ENCODE measurements around the gene TMEM126B. TPM values are rescaled to one million over a fixed set of nuclear protein-coding genes. Genes with fewer than 3 reads are reported as not detected.
A peak's percentile ranks its signal among the peaks of the same experiment; 100 is the strongest.

Gene TMEM126B
- total and polyA plus RNA-seq, 2 of the 13 experiments (the other 11 are each of a cell fraction or from before 2014, with no cell fraction given), result 33.6 to 54.8 TPM

DNA sequence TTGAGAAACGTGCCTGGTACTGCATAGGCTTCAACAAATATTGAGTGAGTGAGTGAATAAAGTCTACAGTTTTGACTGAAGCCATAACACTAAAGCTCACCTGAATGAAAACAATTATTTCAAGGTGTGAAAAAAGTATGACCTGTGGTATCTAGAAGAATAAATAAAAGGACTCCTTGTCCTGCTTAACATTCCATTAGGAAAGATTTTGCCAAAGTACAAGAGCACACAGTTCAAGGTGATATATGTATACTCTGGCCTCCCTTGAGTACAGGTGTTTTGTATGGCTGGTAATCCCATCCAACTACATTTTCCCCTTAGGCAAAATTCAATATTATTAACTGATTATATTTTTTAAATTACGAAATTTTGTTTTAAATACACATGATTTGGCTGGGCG, 38.3 kb downstream of the TMEM126B start:
- Histone ChIP-seq H4K20me1 (ENCODE audit: insufficient read depth, low read length) (peaks cover 22% of the 10 kb centered on the region), H3K4me2 (ENCODE audit: low read depth, low read length) (peak overlapping the region; percentile 88), H2AFZ (ENCODE audit: low read length) (peak overlapping the region; percentile 94), H3K4me1 (ENCODE audit: insufficient read depth, low read length) (peaks cover 33% of the 10 kb centered on the region), H3K27me3 (ENCODE audit: control insufficient read depth in 1 of 2, insufficient read depth in 2 of 2, low read length in 2 of 2) (no peaks in the 10 kb centered on the region; a peak in 1 of 5 replicates), H3K9me3 (ENCODE audit: low read length) (no peaks in the 10 kb centered on the region), H3K36me3 (replicated peaks in 1 of 2; ENCODE audit: control insufficient read depth in 1 of 2, insufficient read depth in 2 of 2, low read length in 2 of 2) (no peaks in the 10 kb centered on the region), H3K27ac (ENCODE audit: extremely low read length, insufficient read depth, low read length) (peak overlapping the region; percentile 38), H3K79me2 (ENCODE audit: insufficient read depth, low read length) (peaks cover 27% of the 10 kb centered on the region), H3K9ac (ENCODE audit: insufficient read depth, low read depth, low read length) (no peak overlapping the region), H3K4me3 (replicated peaks in 1 of 3; ENCODE audit: insufficient read depth in 1 of 3, low read depth in 2 of 3, low read length in 3 of 3) (no peak overlapping the region)
- in situ Hi-C loops (cut with HindIII; ENCODE audit: extremely low pct_ligation_motif_present, low pct_unique_long_range_greater_than_20kb) (no loop called here), intact Hi-C loops (cut with micrococcal nuclease; ENCODE audit: unreplicated experiment) (no loop called here)
- WGBS (ENCODE audit: low lambda C conversion rate), result 39% methylated on average over 3 of the region's 3 CpGs
- no TSS peak for BruUV-seq (replicated peaks)
- ATAC-seq, result no peak
- ChIA-PET POLR2A (interaction anchor here (1.2 kb wide), 1 partner anchor 39 kb away, joined by 3 read pairs; the partner anchor contains the start of gene TMEM126B), CTCF (ENCODE audit: low intra/inter-chr PET ratio, low total read pairs) (no interaction called here)
- peak; percentile 59 for DNase-seq (ENCODE audit: low spot score)
- no peak for FAIRE-seq
- TF ChIP-seq, protein P1, sequence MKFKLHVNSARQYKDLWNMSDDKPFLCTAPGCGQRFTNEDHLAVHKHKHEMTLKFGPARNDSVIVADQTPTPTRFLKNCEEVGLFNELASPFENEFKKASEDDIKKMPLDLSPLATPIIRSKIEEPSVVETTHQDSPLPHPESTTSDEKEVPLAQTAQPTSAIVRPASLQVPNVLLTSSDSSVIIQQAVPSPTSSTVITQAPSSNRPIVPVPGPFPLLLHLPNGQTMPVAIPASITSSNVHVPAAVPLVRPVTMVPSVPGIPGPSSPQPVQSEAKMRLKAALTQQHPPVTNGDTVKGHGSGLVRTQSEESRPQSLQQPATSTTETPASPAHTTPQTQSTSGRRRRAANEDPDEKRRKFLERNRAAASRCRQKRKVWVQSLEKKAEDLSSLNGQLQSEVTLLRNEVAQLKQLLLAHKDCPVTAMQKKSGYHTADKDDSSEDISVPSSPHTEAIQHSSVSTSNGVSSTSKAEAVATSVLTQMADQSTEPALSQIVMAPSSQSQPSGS (CRISPR knock-in tag; IDR thresholded peaks at IDR 0.05), result no peak
- TF ChIP-seq, protein P2, sequence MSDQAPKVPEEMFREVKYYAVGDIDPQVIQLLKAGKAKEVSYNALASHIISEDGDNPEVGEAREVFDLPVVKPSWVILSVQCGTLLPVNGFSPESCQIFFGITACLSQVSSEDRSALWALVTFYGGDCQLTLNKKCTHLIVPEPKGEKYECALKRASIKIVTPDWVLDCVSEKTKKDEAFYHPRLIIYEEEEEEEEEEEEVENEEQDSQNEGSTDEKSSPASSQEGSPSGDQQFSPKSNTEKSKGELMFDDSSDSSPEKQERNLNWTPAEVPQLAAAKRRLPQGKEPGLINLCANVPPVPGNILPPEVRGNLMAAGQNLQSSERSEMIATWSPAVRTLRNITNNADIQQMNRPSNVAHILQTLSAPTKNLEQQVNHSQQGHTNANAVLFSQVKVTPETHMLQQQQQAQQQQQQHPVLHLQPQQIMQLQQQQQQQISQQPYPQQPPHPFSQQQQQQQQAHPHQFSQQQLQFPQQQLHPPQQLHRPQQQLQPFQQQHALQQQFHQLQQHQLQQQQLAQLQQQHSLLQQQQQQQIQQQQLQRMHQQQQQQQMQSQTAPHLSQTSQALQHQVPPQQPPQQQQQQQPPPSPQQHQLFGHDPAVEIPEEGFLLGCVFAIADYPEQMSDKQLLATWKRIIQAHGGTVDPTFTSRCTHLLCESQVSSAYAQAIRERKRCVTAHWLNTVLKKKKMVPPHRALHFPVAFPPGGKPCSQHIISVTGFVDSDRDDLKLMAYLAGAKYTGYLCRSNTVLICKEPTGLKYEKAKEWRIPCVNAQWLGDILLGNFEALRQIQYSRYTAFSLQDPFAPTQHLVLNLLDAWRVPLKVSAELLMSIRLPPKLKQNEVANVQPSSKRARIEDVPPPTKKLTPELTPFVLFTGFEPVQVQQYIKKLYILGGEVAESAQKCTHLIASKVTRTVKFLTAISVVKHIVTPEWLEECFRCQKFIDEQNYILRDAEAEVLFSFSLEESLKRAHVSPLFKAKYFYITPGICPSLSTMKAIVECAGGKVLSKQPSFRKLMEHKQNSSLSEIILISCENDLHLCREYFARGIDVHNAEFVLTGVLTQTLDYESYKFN (CRISPR knock-in tag; conservative IDR thresholded peaks at IDR 0.05), result no peak
- TF ChIP-seq ZNF253 (CRISPR knock-in tag; IDR thresholded peaks at IDR 0.05; ENCODE audit: borderline replicate concordance) (no peak), JUN (CRISPR knock-in tag; IDR thresholded peaks at IDR 0.05) (no peak), NR2F6 (IDR thresholded peaks at IDR 0.05) (0 out of 2 replicates have a peak, but pooled peaks have one; percentile 19), NR2F6 (CRISPR knock-in tag; IDR thresholded peaks at IDR 0.05) (no peak), SOX13 (IDR thresholded peaks at IDR 0.05) (no peak), SOX13 (CRISPR knock-in tag; conservative IDR thresholded peaks at IDR 0.05 in 1 of 2, IDR thresholded peaks at IDR 0.05 in 1 of 2) (peak in 1 of 2 experiments; percentile 51; a peak in 1 of 4 replicates), MTF1 (CRISPR knock-in tag; IDR thresholded peaks at IDR 0.05) (no peak), HNF4A (CRISPR knock-in tag; IDR thresholded peaks at IDR 0.05) (peak; percentile 73), SOX6 (IDR thresholded peaks at IDR 0.05) (no peak), SOX6 (CRISPR knock-in tag; IDR thresholded peaks at IDR 0.05) (peak; percentile 31; the same call in 1 of the 2 replicates), ZBTB39 (CRISPR knock-in tag; IDR thresholded peaks at IDR 0.05) (no peak), YEATS4 (CRISPR knock-in tag; IDR thresholded peaks at IDR 0.05; ENCODE audit: borderline replicate concordance) (no peak), ZNF17 (CRISPR knock-in tag; IDR thresholded peaks at IDR 0.05) (no peak), TBX3 (IDR thresholded peaks at IDR 0.05; ENCODE audit: borderline replicate concordance) (peak; percentile 30; the same call in 1 of the 2 replicates)
- TF ChIP-seq, protein P3, sequence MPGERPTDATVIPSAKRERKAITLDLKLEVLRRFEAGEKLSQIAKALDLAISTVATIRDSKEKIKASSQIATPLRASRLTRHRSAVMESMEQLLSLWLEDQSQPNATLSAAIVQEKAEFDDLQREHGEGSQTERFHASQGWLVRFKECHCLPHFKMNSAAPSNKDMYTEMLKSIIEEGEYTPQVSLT (CRISPR knock-in tag; IDR thresholded peaks at IDR 0.05; ENCODE audit: borderline replicate concordance, low read depth), result no peak
- TF ChIP-seq, protein P4, sequence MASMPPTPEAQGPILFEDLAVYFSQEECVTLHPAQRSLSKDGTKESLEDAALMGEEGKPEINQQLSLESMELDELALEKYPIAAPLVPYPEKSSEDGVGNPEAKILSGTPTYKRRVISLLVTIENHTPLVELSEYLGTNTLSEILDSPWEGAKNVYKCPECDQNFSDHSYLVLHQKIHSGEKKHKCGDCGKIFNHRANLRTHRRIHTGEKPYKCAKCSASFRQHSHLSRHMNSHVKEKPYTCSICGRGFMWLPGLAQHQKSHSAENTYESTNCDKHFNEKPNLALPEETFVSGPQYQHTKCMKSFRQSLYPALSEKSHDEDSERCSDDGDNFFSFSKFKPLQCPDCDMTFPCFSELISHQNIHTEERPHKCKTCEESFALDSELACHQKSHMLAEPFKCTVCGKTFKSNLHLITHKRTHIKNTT (CRISPR knock-in tag; IDR thresholded peaks at IDR 0.05), result no peak
